Measurements from ENCODE around the gene PREX1. TPM values are rescaled to one million over a fixed set of nuclear protein-coding genes. Genes with fewer than 3 reads are reported as not detected.
A peak's percentile ranks its signal among the peaks of the same experiment; 100 is the strongest.

Gene PREX1
- total RNA-seq, 2 experiments from 2014 or later = 130 to 156 TPM

DNA sequence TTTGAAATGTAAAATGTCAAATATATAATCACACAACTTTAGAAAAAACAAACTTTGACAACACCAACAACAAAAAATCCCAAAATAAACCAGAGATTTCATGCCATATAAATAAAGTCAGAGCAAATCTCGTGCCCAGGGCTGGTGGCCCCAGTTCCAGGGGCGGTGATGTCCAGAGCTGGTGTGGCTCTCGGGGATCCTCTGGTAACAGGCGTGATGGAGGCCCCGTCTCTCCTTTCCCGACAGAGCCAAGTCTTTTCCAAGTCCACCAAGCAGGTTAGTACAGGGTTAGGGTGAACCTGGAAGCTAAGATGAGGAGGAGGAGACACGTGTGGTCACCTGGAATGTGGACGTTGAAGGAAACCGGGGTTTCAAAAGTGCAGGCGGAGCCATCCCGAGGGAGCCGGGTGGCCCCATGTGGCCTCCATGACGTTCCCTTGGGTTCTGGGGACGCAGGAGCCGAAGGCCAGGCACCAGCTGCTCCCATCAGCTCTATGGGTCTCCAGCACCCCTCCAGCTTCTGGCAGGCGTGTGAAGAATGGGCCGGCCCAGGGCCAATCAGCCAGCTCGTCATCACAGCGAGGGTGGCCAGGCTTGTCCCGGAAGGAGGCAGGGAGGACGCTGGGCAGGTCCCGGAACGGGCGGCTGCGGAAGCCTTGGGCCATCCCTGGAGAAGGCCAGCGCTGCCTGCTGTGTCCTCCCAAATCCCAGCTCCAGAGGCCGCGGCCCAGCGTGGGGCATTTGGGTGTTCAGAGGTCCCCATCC is 202.5 kb downstream of the PREX1 start:
- H3K36me3 Mint-ChIP-seq = peaks cover 8% of the 10 kb centered on the region
- H3K27ac Mint-ChIP-seq = no peak overlapping the region
- DNase-seq = no peak
- no peak overlapping the region for H3K4me3 Mint-ChIP-seq
- no peaks in the 10 kb centered on the region for H3K27me3 Mint-ChIP-seq
- no peak for ATAC-seq
- CTCF ChIA-PET = interaction anchor here (1.2 kb wide), 1 partner anchor 280 kb away, joined by 6 read pairs; no protein-coding TSS in a partner anchor
- H3K4me1 Mint-ChIP-seq = peaks cover 17% of the 10 kb centered on the region
- H3K9me3 Mint-ChIP-seq (ENCODE audit: low read depth) = no peaks in the 10 kb centered on the region

DNA sequence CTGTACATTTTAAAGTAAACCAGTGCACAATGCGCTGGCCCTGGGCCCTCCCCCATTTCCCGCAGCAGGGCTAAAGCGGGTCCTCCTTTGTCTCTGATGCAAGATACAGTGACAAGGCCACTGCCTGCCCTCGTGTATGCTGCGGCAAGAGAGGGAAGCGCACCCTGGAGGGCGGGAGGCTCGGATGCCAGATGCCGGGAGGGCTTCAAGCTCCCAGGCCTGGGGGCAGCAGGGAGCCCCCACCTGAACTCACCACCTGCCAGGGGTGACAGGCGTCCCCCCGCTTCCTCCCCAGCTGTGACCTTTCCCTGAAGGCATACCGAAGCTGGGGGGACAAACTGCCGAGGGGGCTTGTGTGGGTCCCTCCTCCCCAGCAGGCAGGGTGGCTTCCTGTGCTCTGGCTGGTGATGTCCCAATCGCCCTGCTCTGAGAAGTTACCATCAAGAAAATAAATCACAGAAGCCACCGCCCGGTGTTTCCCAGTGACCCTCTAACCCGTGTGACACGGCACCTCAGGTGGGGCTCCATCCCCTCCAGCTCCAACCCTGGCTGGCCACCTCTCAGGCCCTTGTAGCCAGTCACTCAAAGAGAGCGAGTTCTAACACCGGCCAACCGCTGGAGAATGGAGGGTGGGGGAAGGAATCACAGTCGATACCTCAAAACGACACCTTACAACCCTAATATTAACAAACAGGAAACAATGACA is 203.3 kb downstream of the PREX1 start:
- ATAC-seq (no peak), DNase-seq (no peak)
- Mint-ChIP-seq H3K9me3 (ENCODE audit: low read depth) (no peaks in the 10 kb centered on the region), H3K36me3 (peaks cover 6% of the 10 kb centered on the region), H3K27me3 (no peaks in the 10 kb centered on the region), H3K4me1 (peaks cover 17% of the 10 kb centered on the region), H3K27ac (no peak overlapping the region), H3K4me3 (no peak overlapping the region)
- CTCF ChIA-PET = no interaction called here

DNA sequence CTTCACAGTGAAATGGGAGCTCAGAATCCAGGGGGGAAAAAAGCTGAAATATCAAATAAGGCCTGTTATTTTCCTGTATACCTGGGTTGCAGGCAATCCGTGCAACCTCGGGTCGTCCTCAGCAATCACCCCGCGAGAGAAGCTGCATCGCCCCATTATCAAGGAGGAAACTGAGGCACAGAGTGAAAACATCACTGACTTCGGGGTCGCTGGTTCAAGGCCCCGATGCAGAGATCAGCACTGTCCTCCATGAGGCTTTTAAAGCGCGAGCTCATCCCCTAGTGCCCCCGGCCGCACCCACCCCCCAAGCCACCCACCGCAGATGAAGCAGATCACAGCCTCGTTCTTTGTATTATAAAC is 203.9 kb downstream of the PREX1 start:
- peaks cover 6% of the 10 kb centered on the region for H3K36me3 Mint-ChIP-seq
- CTCF ChIA-PET = no interaction called here

GRCh38 chr20:48623176-48623905 is 204.5 kb downstream of the PREX1 start:
- ATAC-seq (no peak), DNase-seq (no peak)
- CTCF ChIA-PET = interaction anchor here (1.7 kb wide), 1 partner anchor 282 kb away, joined by 6 read pairs; no protein-coding TSS in a partner anchor
- H3K36me3 Mint-ChIP-seq = peaks cover 6% of the 10 kb centered on the region
- H3K4me1 Mint-ChIP-seq = peaks cover 17% of the 10 kb centered on the region
- H3K27me3 Mint-ChIP-seq = no peaks in the 10 kb centered on the region
- H3K27ac Mint-ChIP-seq = no peak overlapping the region
- no peak overlapping the region for H3K4me3 Mint-ChIP-seq
- H3K9me3 Mint-ChIP-seq (ENCODE audit: low read depth) = no peaks in the 10 kb centered on the region

More for the DNA sequence above, 203.9 kb downstream of the PREX1 start:
- H3K27ac Mint-ChIP-seq = no peak overlapping the region
- peaks cover 17% of the 10 kb centered on the region for H3K4me1 Mint-ChIP-seq
- no peak for ATAC-seq
- no peaks in the 10 kb centered on the region for H3K27me3 Mint-ChIP-seq
- H3K9me3 Mint-ChIP-seq (ENCODE audit: low read depth) = no peaks in the 10 kb centered on the region
- DNase-seq = no peak
- no peak overlapping the region for H3K4me3 Mint-ChIP-seq

DNA sequence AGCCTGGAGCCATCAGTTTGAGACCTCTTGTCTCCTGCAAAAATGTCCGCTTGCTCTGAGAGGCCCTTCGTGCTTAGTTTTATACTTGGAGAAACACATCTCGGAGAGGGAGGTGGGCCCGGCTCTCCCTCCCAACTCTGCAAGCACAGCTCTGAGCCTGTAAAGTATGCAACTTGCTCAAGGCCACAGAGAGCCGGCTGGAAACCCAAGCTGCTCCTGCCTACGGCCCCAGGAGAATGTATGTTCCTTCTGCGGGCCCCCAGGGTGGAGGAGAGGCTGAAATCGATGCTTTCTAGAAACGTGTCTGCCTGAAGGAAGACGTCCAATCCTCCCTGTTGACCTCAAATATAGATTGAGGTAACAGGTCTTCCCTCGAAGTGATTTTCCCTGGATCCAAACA is 205.4 kb downstream of the PREX1 start:
- Mint-ChIP-seq H3K4me3 (no peak overlapping the region), H3K36me3 (peaks cover 6% of the 10 kb centered on the region), H3K27ac (no peak overlapping the region), H3K9me3 (ENCODE audit: low read depth) (no peaks in the 10 kb centered on the region), H3K4me1 (peaks cover 17% of the 10 kb centered on the region), H3K27me3 (no peaks in the 10 kb centered on the region)
- DNase-seq = no peak
- ATAC-seq = no peak
- CTCF ChIA-PET = interaction anchor here (0.9 to 3.9 kb wide), 6 partner anchors 10 to 959 kb away, joined by 3 to 38 read pairs (median 6); no protein-coding TSS in a partner anchor

GRCh38 chr20:48621376-48622078 is 206.3 kb downstream of the PREX1 start:
- ATAC-seq = peak; percentile 29
- H3K9me3 Mint-ChIP-seq (ENCODE audit: low read depth) = no peaks in the 10 kb centered on the region
- H3K4me1 Mint-ChIP-seq = peaks cover 17% of the 10 kb centered on the region
- no peak overlapping the region for H3K27ac Mint-ChIP-seq
- CTCF ChIA-PET = interaction anchor here (0.9 to 3.9 kb wide), 22 partner anchors 8 to 958 kb away, joined by 3 to 38 read pairs (median 5); no protein-coding TSS in a partner anchor
- no peak overlapping the region for H3K4me3 Mint-ChIP-seq
- H3K27me3 Mint-ChIP-seq = no peaks in the 10 kb centered on the region
- no peak for DNase-seq
- peaks cover 3% of the 10 kb centered on the region for H3K36me3 Mint-ChIP-seq

- peaks cover 17% of the 10 kb centered on the region for H3K4me1 Mint-ChIP-seq
- no peaks in the 10 kb centered on the region for H3K36me3 Mint-ChIP-seq
- no peaks in the 10 kb centered on the region for H3K27me3 Mint-ChIP-seq
- H3K9me3 Mint-ChIP-seq (ENCODE audit: low read depth) = no peaks in the 10 kb centered on the region
- peak; percentile 83 for ATAC-seq
- CTCF ChIA-PET = interaction anchor here (0.5 to 3.9 kb wide), 65 partner anchors 9 to 971 kb away, joined by 3 to 38 read pairs (median 4); partner anchors contain the start of gene ARFGEF2
- peak; percentile 78 for DNase-seq
- H3K27ac Mint-ChIP-seq = peak overlapping the region; percentile 45
- H3K4me3 Mint-ChIP-seq = peak overlapping the region; percentile 20
Observed at GRCh38 chr20:48620507-48621375, 207.1 kb downstream of the PREX1 start.

DNA sequence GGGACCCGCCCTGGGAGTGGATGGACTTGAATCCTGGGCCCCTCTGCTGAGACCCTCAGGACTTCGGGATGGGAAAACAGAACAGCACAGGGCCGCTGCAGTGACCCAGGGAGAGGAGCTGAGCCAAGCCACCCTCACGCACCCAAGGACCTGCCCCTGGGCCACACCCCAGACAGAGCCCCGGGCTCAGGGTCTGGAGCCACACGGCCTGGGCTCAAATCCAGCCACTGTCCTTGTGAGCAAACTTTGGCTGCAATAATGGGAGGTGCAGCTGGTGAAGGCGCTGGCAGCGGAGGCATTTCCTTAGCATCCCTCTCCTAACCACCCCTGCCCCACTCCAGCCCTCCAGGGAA is 207.7 kb downstream of the PREX1 start:
- ATAC-seq = no peak
- no peaks in the 10 kb centered on the region for H3K9me3 Mint-ChIP-seq (ENCODE audit: low read depth)
- CTCF ChIA-PET = interaction anchor here (0.7 to 3.9 kb wide), 59 partner anchors 8 to 970 kb away, joined by 3 to 38 read pairs (median 4); partner anchors contain the start of gene ARFGEF2
- no peak overlapping the region for H3K4me3 Mint-ChIP-seq
- H3K4me1 Mint-ChIP-seq = peaks cover 17% of the 10 kb centered on the region
- DNase-seq = no peak
- H3K27me3 Mint-ChIP-seq = no peaks in the 10 kb centered on the region
- H3K36me3 Mint-ChIP-seq = no peaks in the 10 kb centered on the region
- no peak overlapping the region for H3K27ac Mint-ChIP-seq

- CTCF ChIA-PET = interaction anchor here (0.5 to 3.9 kb wide), 19 partner anchors 10 to 956 kb away, joined by 3 to 38 read pairs (median 4); no protein-coding TSS in a partner anchor
- no peak overlapping the region for H3K27ac Mint-ChIP-seq
- no peak for DNase-seq
- no peaks in the 10 kb centered on the region for H3K36me3 Mint-ChIP-seq
- H3K9me3 Mint-ChIP-seq (ENCODE audit: low read depth) = no peaks in the 10 kb centered on the region
- ATAC-seq = no peak
- no peak overlapping the region for H3K4me3 Mint-ChIP-seq
- H3K4me1 Mint-ChIP-seq = peaks cover 17% of the 10 kb centered on the region
- H3K27me3 Mint-ChIP-seq = no peaks in the 10 kb centered on the region
Observed at GRCh38 chr20:48619126-48620101, 208.4 kb downstream of the PREX1 start.

- CTCF ChIA-PET = interaction anchor here (3.9 kb wide), 1 partner anchor 892 kb away, joined by 38 read pairs; no protein-coding TSS in a partner anchor
- Mint-ChIP-seq H3K4me1 (peaks cover 17% of the 10 kb centered on the region), H3K36me3 (no peaks in the 10 kb centered on the region), H3K27ac (no peak overlapping the region), H3K4me3 (no peak overlapping the region), H3K27me3 (no peaks in the 10 kb centered on the region), H3K9me3 (ENCODE audit: low read depth) (no peaks in the 10 kb centered on the region)
- DNase-seq = no peak
- ATAC-seq = no peak
Observed at GRCh38 chr20:48618631-48619030, 209.2 kb downstream of the PREX1 start.

GRCh38 chr20:48618052-48618451 is 209.7 kb downstream of the PREX1 start:
- DNase-seq (no peak), ATAC-seq (no peak)
- no peak overlapping the region for H3K4me3 Mint-ChIP-seq
- H3K27me3 Mint-ChIP-seq = no peaks in the 10 kb centered on the region
- H3K4me1 Mint-ChIP-seq = peaks cover 17% of the 10 kb centered on the region
- no peaks in the 10 kb centered on the region for H3K36me3 Mint-ChIP-seq
- CTCF ChIA-PET = no interaction called here
- H3K27ac Mint-ChIP-seq = no peak overlapping the region
- no peaks in the 10 kb centered on the region for H3K9me3 Mint-ChIP-seq (ENCODE audit: low read depth)

Data from activated CD8-positive, alpha-beta memory T cell treated with anti-CD3 and anti-CD28 coated beads, Interleukin-2, amount 10 ng/mL, durations not matched to agents 7 days and 5 days (primary cell).